Neural cell (in vitro differentiated cells): ENCODE data around the gene TRAK1. TPM values are rescaled to one million over a fixed set of nuclear protein-coding genes. Genes with fewer than 3 reads are reported as not detected.
"Not testable (repeated sequence)": the region's sequence is repeated elsewhere in the genome, so short reads cannot be mapped to it uniquely, and the experiment has no call there.

Source experiments
- H2AFZ ChIP-seq: fragments of 200-600, 300-800 bp; sonication (generic), shearing (Covaris generic); 2 replicates; pipeline ENCODE4 v1.6.0; 2014; ENCODE audit warnings: low read depth, mild to moderate bottlenecking, antibody characterized with exemption, low read length, moderate library complexity
- H3F3A ChIP-seq: fragments of 200-600 bp; shearing (Covaris generic); 2 replicates; pipeline ENCODE4 v1.6.1; 2016; ENCODE audit warnings: mild to moderate bottlenecking, moderate library complexity, mixed read lengths, antibody characterized with exemption, low read length; ENCODE audit not compliant: insufficient read depth, poor library complexity, severe bottlenecking
- H3K27ac ChIP-seq: fragments of 200-600, 300-800 bp; sonication (generic), shearing (Covaris generic); 2 replicates; pipeline ENCODE4 v1.5.1; 2014; ENCODE audit warnings: mild to moderate bottlenecking, low read length, moderate library complexity
- H3K27me3 ChIP-seq: fragments of 300-800, 200-600 bp; sonication (generic), shearing (Covaris generic); 2 replicates; pipeline ENCODE4 v1.6.0; 2014; ENCODE audit warnings: mild to moderate bottlenecking, low read depth, low read length, moderate library complexity; ENCODE audit not compliant: insufficient read depth
- H3K36me3 ChIP-seq: fragments of 300-800, 200-600 bp; sonication (generic), shearing (Covaris generic); 2 replicates; pipeline ENCODE4 v1.5.1; 2014; ENCODE audit warnings: mild to moderate bottlenecking, antibody characterized with exemption, low read length, moderate library complexity; ENCODE audit not compliant: insufficient read depth
- H3K4me2 ChIP-seq: fragments of 300-800, 200-600 bp; sonication (generic), shearing (Covaris generic); 2 replicates; pipeline ENCODE4 v1.6.0; 2014; ENCODE audit warnings: mild to moderate bottlenecking, low read length
- H3K4me3 ChIP-seq: fragments of 300-800, 200-600 bp; sonication (generic), shearing (Covaris generic); 2 replicates; pipeline ENCODE4 v1.5.1; 2014; ENCODE audit warnings: mild to moderate bottlenecking, low read length, moderate library complexity
- H3K79me2 ChIP-seq: fragments of 200-600 bp; shearing (Covaris generic); replicated peaks from 2 replicates; pipeline ENCODE4 v1.6.0; 2014; ENCODE audit warnings: mild to moderate bottlenecking, low read length, moderate library complexity; ENCODE audit not compliant: insufficient read depth
- H3K9ac ChIP-seq: fragments of 300-800, 200-600 bp; sonication (generic), shearing (Covaris generic); 2 replicates; pipeline ENCODE4 v1.6.1; 2016; ENCODE audit warnings: mild to moderate bottlenecking, low read length, mixed read lengths
- H3K9me2 ChIP-seq: fragments of 200-600 bp; shearing (Covaris generic); 2 replicates; pipeline ENCODE4 v1.6.1; 2016; ENCODE audit warnings: mild to moderate bottlenecking, low read length, mixed read lengths; ENCODE audit not compliant: insufficient read depth
- H3K9me3 ChIP-seq: fragments of 200-600, 300-800 bp; sonication (generic), shearing (Covaris generic); 2 replicates; pipeline ENCODE4 v1.6.1; 2016; ENCODE audit warnings: mild to moderate bottlenecking, mixed run types, low read length, moderate library complexity, mixed read lengths
- H4K20me1 ChIP-seq: fragments of 200-600 bp; shearing (Covaris generic); 2 replicates; pipeline ENCODE4 v1.6.1; 2016; ENCODE audit warnings: mild to moderate bottlenecking, mixed run types; ENCODE audit not compliant: insufficient read depth
- EP300 ChIP-seq: fragments of 450-650 bp; conservative IDR thresholded peaks from 2 replicates; pipeline ENCODE4 v1.6.1; 2014; ENCODE audit warnings: antibody characterized with exemption, mild to moderate bottlenecking, moderate library complexity; ENCODE audit not compliant: poor library complexity, severe bottlenecking
- EZH2 ChIP-seq: fragments of 200-600, 300-800 bp; shearing (Covaris generic), sonication (generic); IDR thresholded peaks from 2 replicates; pipeline ENCODE4 v1.6.1; 2014; ENCODE audit warnings: antibody characterized with exemption, low read length, borderline replicate concordance, mild to moderate bottlenecking; ENCODE audit not compliant: insufficient read depth, poor library complexity, severe bottlenecking
- MXI1 ChIP-seq: fragments of 450-650 bp; conservative IDR thresholded peaks from 2 replicates; pipeline ENCODE4 v1.6.1; 2014; ENCODE audit warnings: antibody characterized with exemption, mild to moderate bottlenecking; ENCODE audit not compliant: poor library complexity, severe bottlenecking
- POLR2AphosphoS5 ChIP-seq: IDR thresholded peaks from 2 replicates; pipeline ENCODE4 v1.6.1; 2012
- RAD21 ChIP-seq: fragments of 450-650 bp; conservative IDR thresholded peaks from 2 replicates; pipeline ENCODE4 v1.6.1; 2014; ENCODE audit warnings: antibody characterized with exemption, mild to moderate bottlenecking, moderate library complexity
- REST ChIP-seq: IDR thresholded peaks from 2 replicates; pipeline ENCODE4 v1.6.1; 2012; ENCODE audit warnings: borderline replicate concordance
- SMC3 ChIP-seq: fragments of 450-650 bp; conservative IDR thresholded peaks from 2 replicates; pipeline ENCODE4 v1.6.1; 2014; ENCODE audit warnings: antibody characterized with exemption, mild to moderate bottlenecking, moderate library complexity; ENCODE audit not compliant: poor library complexity
- TAF1 ChIP-seq: IDR thresholded peaks from 2 replicates; pipeline ENCODE4 v1.6.1; 2012; ENCODE audit warnings: low read depth
- polyA plus RNA-seq: library from polyadenylated mRNA; depleted of rRNA; stranded (reverse); fragments of >200 nt; gene quantifications from 2 replicates; pipeline ENCODE4 v1.2.3, GENCODE V29; 2014
- TF ChIP-seq, protein P1 (sequence below): fragments of 450-650 bp; IDR thresholded peaks from 2 replicates; pipeline ENCODE4 v1.5.1; 2014; ENCODE audit warnings: antibody characterized with exemption, mild to moderate bottlenecking, moderate library complexity; ENCODE audit not compliant: poor library complexity, severe bottlenecking

Gene TRAK1
- polyA plus RNA-seq, 1 donor from 2014 or later = 34.7 TPM

- Histone ChIP-seq H3K36me3 (no peaks in the 10 kb centered on the region), H3K9ac (no peak overlapping the region), H3K79me2 (no peaks in the 10 kb centered on the region), H3K4me3 (no peak overlapping the region), H3F3A (no peaks in the 10 kb centered on the region), H3K27ac (no peak overlapping the region), H3K9me2 (no peaks in the 10 kb centered on the region), H3K27me3 (no peaks in the 10 kb centered on the region), H2AFZ (no peak overlapping the region), H3K4me2 (no peak overlapping the region), H3K9me3 (no peaks in the 10 kb centered on the region), H4K20me1 (no peaks in the 10 kb centered on the region)
- TF ChIP-seq EZH2 (no peak), EP300 (no peak), SMC3 (no peak), REST (no peak), MXI1 (no peak), TAF1 (no peak), POLR2AphosphoS5 (no peak), RAD21 (no peak)
- TF ChIP-seq, protein P1, sequence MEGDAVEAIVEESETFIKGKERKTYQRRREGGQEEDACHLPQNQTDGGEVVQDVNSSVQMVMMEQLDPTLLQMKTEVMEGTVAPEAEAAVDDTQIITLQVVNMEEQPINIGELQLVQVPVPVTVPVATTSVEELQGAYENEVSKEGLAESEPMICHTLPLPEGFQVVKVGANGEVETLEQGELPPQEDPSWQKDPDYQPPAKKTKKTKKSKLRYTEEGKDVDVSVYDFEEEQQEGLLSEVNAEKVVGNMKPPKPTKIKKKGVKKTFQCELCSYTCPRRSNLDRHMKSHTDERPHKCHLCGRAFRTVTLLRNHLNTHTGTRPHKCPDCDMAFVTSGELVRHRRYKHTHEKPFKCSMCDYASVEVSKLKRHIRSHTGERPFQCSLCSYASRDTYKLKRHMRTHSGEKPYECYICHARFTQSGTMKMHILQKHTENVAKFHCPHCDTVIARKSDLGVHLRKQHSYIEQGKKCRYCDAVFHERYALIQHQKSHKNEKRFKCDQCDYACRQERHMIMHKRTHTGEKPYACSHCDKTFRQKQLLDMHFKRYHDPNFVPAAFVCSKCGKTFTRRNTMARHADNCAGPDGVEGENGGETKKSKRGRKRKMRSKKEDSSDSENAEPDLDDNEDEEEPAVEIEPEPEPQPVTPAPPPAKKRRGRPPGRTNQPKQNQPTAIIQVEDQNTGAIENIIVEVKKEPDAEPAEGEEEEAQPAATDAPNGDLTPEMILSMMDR = no peak
These were observed 10.3 kb downstream of the TRAK1 start for GRCh38 chr3:42101481-42101880.

DNA sequence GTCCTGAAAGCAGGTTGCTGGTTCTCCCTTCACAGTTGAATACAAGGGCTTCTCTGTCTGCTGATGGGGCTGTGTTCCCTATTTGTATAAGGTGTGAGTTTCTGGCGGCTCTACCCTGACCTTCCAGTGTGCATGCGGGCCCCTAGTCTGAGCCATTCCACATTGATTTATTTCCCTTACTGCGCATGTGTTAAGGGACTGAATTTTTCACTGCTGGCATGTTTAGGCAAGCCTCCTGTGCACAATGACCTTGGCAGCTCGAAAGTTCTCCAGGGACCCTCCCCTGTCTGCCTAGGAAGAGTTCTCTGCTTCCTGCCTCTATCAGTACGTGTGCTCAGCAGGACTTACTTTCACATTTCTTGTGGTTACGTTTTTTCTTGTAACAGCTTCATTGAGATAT is 11.4 kb downstream of the TRAK1 start:
- H3K9me3 ChIP-seq = no peaks in the 10 kb centered on the region
- H3K9me2 ChIP-seq = no peaks in the 10 kb centered on the region
- no peak overlapping the region for H3K9ac ChIP-seq
- no peaks in the 10 kb centered on the region for H3K79me2 ChIP-seq
- no peaks in the 10 kb centered on the region for H4K20me1 ChIP-seq
- no peak overlapping the region for H3K4me2 ChIP-seq
- no peak overlapping the region for H3K4me3 ChIP-seq
- no peaks in the 10 kb centered on the region for H3K27me3 ChIP-seq
- TF ChIP-seq MXI1 (no peak), REST (no peak), POLR2AphosphoS5 (no peak), RAD21 (no peak), TAF1 (no peak)
- TF ChIP-seq, protein P1 = no peak
- no peak overlapping the region for H3K27ac ChIP-seq
- H3K36me3 ChIP-seq = no peaks in the 10 kb centered on the region
- no peaks in the 10 kb centered on the region for H3F3A ChIP-seq
- no peak overlapping the region for H2AFZ ChIP-seq

DNA sequence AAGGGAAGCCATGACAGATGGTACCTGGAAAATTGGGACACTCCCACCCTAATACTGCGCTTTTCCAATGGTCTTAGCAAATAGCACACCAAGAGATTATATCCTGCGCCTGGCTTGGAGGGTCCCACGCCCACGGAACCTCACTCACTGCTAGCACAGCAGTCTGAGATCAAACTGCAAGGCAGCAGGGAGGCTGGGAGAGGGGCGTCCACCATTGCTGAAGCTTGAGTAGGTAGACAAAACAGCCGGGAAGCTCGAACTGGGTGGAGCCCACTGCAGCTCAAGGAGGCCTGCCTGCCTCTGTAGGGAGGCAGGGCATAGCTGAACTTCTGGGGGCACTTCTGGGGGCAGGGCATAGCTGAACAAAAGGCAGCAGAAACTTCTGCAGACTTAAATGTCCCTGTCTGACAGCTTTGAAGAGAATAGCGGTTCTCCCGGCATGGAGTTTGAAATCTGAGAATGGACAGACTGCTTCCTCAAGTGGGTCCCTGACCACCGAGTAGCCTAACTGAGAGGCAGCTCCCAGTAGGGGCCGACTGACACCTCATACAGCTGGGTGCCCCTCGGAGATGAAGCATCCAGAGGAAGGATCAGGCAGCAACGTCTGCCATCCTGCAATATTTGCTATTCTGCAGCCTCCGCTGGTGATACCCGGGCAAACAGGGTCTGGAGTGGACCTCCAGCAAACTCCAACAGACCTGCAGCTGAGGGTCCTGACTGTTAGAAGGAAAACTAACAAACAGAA is 12.9 kb downstream of the TRAK1 start:
- not testable (repeated sequence) for H3K79me2 ChIP-seq, H3K27me3 ChIP-seq, H3K4me2 ChIP-seq, H4K20me1 ChIP-seq, H3K9ac ChIP-seq, H3K9me3 ChIP-seq, H2AFZ ChIP-seq, H3K27ac ChIP-seq, H3F3A ChIP-seq, H3K36me3 ChIP-seq, H3K9me2 ChIP-seq, H3K4me3 ChIP-seq
